HUDEP-2 (cell line): ENCODE measurements around the gene IPMK.

Experiments
- DNase-seq, 76 experiments: peaks; one replicate each; lab custom pipeline; 2025; ENCODE audit not compliant: unreplicated experiment in 76 of 76; lab: John Stamatoyannopoulos, UW

The IPMK gene

GRCh38 chr10:58267713-58268453 lies at the start of gene IPMK:
Gene IPMK (minus strand): TSS chr10:58267894. CDS start chr10:58267611, 283 bp downstream.
- peak in 75 of 76 experiments; percentile 37 to 95 (median 88) for DNase-seq

- no peak for DNase-seq
Measured at GRCh38 chr10:58316874-58317273, 49.2 kb upstream of the IPMK start.

DNA sequence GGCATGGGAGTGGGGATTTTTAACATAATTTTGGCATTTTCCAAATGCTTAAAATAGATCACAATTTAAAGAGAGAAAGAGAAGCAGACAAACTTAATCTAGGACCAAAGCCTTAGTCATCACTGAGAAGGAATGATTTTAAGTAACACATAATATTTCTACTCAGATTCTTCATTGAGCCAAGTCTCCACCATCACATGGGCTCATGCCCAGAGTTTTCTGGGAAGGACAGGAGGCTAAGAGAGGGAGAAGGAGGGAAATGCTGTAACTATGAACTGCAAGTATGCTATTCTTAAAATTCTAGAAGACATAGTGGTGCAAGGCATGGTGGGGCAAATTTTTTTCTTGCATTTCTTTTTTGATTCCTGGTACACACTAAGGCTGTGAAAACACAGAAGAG lies 43.3 kb upstream of the IPMK start:
- DNase-seq, result no peak

DNA sequence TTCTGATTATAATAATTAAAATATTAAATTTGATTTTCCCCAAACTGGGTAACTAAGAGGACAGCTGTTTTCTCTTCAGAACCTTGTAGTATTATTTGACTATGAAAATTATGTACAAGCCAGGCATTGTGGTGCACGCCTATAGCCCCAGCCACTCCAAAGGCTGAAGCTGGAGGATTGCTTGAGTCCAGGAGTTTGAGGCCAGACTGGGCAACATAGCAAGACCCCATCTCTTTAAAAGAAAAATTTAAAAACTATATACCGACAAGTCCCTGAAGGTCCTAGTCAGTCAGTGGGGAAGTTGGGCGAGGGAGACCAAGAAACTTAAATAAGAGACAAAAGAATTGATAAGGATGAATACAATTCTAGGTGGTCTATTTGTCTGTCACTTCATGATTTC lies 40.0 kb upstream of the IPMK start:
- no peak for DNase-seq

DNA sequence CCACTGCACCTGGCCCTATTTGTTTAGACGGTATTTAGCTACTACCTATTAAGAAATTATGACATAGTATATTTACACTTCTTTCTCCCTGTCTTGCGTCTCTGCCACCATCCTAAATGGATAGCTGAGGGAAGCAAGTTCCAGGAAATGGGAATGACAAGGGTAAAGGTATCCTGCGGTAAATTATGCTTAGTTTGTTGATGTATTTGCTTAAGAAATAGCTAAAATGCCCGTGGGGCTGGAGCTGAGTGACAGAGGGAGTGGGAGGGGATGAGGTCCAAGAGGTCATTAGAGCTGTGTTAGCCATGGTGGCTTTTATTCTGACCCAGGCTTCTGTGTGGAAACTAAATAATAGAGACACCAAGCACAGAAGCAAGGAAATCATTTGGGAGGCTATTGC lies 38.1 kb upstream of the IPMK start:
- DNase-seq, result no peak

DNA sequence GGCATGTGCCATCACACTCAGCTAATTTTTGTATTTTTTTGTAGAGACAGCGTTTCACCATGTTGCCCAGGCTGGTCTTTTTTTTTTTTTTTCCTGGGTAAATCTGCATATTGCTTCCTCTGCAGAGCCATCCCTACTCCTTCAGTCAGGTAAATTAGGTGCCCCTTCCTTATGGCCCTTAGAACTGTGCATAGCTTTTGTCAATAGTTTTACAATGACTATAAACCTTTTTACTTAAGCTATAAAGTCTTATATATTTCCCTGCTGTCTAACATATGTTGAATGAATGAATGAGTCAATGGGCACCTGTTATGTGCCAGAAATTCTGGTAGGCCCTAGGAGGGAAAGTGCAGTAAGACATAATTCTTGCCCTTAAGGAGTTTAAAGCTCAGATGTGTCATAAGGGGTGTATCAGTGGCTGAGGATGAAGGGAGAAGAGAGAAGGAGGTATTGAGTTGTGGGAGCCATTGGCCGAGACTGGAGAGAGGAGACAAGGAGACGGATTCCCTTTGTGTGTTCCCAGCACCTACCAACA lies 36.5 kb upstream of the IPMK start:
- DNase-seq, result no peak

DNA sequence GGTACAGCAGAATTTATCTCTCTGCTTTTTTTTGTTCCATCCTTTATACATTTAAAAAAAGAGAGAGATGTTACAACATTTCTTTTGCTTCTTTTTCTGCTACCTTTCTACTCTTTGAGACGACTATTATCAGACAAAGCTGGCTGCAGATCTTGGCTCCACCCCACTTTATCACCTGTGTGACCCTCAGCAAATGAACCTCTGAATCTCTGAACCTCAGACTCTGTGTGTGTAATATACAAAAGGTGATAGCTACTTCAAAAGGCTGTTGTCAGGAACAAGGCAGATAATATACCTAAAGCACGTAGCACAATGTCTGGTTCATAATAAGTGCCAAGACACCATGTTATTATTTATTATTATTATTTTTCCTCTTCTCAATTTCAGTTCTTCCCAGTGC lies 34.6 kb upstream of the IPMK start:
- DNase-seq, result no peak

DNA sequence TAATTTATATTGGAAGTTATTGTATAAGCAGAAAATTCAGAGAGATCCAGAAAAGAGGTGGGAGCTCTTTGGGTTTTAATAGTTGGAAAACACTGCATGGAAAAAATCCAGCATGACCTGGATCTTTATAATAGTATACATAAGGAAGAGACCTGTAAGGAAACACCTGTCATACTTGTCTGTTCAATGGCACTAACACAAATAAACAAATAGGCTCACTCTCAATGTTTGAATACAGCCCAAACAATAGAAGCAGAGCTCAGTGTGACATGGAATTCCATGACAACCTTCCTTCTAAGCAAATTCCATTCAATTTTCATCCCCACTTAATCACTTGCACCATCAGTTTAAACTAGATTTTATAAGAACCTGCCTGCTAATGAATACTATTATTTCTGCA lies 33.0 kb upstream of the IPMK start:
- DNase-seq, result no peak

DNA sequence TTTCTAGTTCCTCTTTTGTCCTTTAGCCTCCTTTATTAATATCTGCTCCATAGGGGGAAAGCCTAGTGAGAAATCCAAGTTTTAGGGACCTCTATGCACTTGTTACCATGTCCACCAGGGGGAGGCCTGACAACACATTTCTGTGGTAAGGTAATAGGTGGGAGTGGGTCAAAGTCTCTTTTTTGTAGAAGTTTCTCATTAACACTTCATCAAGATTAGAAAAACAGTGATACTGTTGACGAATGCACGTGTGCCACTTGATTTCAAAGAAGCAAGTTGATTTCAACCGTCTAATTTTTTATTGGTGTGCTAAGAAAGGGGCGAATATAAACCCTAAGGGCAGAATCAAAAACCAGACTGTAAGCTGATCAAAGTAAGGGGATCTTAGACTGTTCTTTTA lies 31.9 kb upstream of the IPMK start:
- peak in 40 of 76 experiments; percentile 1 to 51 (median 22) for DNase-seq

- DNase-seq, result no peak
Measured at GRCh38 chr10:58293989-58294388, 26.3 kb upstream of the IPMK start.

- DNase-seq, result peak in 35 of 76 experiments; percentile 1 to 63 (median 26)
Measured at GRCh38 chr10:58291538-58292174, 24.0 kb upstream of the IPMK start.

- DNase-seq, result no peak
Measured at GRCh38 chr10:58282615-58283014, 14.9 kb upstream of the IPMK start.

DNA sequence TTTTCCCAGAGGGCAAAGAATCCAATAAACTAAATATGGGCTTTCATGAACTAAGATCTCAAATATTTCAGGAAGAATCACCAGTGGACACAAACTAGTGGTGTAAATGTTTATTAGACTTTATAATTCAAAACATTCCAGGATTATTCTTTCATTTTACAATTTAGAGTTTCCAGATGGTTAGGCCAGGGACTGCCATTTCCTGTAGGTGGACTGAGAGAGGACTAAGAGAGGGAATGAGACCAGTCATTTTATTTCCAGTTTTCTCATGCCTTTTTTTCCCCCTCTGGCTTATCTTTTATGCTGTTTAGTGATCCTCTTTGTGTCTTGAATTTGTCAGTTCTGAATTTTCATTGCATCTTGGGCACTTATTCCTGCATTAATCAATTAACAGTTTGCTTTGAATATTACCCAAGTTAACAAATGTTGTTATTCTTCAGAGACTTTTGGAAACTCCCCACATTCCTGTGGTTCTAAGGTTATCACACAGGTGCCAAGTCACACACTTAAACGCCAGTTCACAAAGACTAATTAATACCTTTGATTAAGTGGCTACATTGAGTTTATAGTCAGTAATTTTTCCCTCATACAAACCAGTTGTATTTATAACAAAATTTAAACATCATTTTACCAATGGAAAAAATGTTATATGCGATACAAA lies 13.5 kb upstream of the IPMK start:
- no peak for DNase-seq

- no peak for DNase-seq
Measured at GRCh38 chr10:58280477-58280876, 12.8 kb upstream of the IPMK start.

DNA sequence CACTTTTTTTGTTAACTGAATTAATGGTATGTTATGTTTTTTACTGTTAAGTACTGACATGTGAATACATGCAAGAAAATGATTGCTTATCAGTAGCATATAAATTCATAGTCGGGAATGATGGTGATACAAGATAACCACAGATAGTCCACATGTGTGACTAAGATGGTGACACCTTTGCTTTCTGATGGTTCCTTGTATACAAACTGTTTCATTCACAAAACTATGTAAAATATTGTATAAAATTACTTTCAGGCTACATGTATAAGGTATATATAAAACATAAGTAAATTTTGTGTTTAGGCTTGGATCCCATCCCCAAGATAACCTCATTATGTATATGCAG lies 11.2 kb upstream of the IPMK start:
- DNase-seq, result no peak

DNA sequence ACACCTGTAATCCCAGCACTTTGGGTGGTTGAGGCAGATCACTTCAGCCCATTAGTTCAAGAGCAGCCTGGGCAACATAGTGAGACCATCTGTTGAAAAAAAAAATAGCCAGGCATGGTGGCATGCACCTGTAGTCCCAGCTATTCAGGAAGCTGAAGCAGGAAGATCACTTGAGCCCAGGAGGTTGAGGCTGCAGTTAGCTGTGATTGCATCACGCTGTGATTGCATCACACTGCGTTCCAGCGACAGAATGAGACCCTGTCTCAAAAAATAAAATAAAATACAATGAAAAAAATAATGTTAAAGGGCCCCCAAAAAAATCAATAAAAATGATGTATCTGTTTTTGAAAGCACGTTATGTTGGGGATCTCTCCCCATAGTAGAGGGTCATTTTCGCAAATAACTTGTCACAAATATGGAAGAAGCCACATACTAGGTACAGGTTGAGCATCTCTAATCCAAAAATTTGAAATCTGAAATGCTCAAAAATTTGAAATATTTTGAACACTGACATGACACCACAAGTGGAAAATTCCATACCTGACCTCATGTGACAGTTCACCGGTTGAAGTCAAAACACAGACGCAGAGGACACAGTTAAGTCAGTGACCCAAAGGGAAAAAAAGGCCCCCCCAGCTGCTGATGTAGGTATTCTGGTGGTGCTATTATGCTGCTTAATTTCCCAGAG lies 10.7 kb upstream of the IPMK start:
- no peak for DNase-seq

- no peak for DNase-seq
Measured at GRCh38 chr10:58275908-58276307, 8.2 kb upstream of the IPMK start.

- no peak for DNase-seq
Measured at GRCh38 chr10:58275261-58275660, 7.6 kb upstream of the IPMK start.

GRCh38 chr10:58269782-58270290 lies 2.1 kb upstream of the IPMK start:
- no peak for DNase-seq

- peak; percentile 5 to 96 (median 90) for DNase-seq
Measured at GRCh38 chr10:58268946-58269781, 1.5 kb upstream of the IPMK start, which contains the start of gene CISD1. Gene CISD1 (plus strand): TSS chr10:58269162. CDS start chr10:58269274, 112 bp downstream.
